ENCODE results near the gene LARP6. TPM values are rescaled to one million over a fixed set of nuclear protein-coding genes. Genes with fewer than 3 reads are reported as not detected.

The LARP6 gene
- total and polyA plus RNA-seq, 2 of the 13 experiments (the other 11 are each of a cell fraction or from before 2014, with no cell fraction given): 2.9 to 8.2 TPM

GRCh38 chr15:70801109-70801508, 52.8 kb downstream of the LARP6 start:
- WGBS (ENCODE audit: low lambda C conversion rate): 78% methylated on average over 4 of the region's 5 CpGs
- Histone ChIP-seq H3K9me3 (ENCODE audit: low read length) (no peaks in the 10 kb centered on the region), H3K4me2 (ENCODE audit: low read depth, low read length) (no peak overlapping the region), H3K4me1 (ENCODE audit: insufficient read depth, low read length) (peaks cover 31% of the 10 kb centered on the region), H3K79me2 (ENCODE audit: insufficient read depth, low read length) (no peaks in the 10 kb centered on the region), H2AFZ (ENCODE audit: low read length) (no peak overlapping the region), H3K9ac (ENCODE audit: insufficient read depth, low read depth, low read length) (no peak overlapping the region), H4K20me1 (ENCODE audit: insufficient read depth, low read length) (no peaks in the 10 kb centered on the region), H3K4me3 (replicated peaks in 1 of 3; ENCODE audit: insufficient read depth in 1 of 3, low read depth in 2 of 3, low read length in 3 of 3) (no peak overlapping the region), H3K36me3 (replicated peaks in 1 of 2; ENCODE audit: control insufficient read depth in 1 of 2, insufficient read depth in 2 of 2, low read length in 2 of 2) (no peaks in the 10 kb centered on the region), H3K27ac (ENCODE audit: extremely low read length, insufficient read depth, low read length) (no peak overlapping the region), H3K27me3 (ENCODE audit: control insufficient read depth in 1 of 2, insufficient read depth in 2 of 2, low read length in 2 of 2) (peaks cover 0 to 8% of the 10 kb centered on the region in 2 experiments; a peak in 2 of 5 replicates)
- CTCF ChIA-PET (ENCODE audit: low intra/inter-chr PET ratio, low total read pairs): no interaction called here
- POLR2A ChIA-PET: no interaction called here
- BruUV-seq (replicated peaks): no TSS peak
- ATAC-seq: no peak
- no peak for DNase-seq (ENCODE audit: low spot score)
- intact Hi-C loops (cut with micrococcal nuclease; ENCODE audit: unreplicated experiment) (no loop called here), in situ Hi-C loops (cut with HindIII; ENCODE audit: extremely low pct_ligation_motif_present, low pct_unique_long_range_greater_than_20kb) (no loop called here)
- no peak for FAIRE-seq
- TF ChIP-seq ZNF451 (CRISPR knock-in tag; IDR thresholded peaks at IDR 0.05) (no peak), SRSF1 (optimal IDR thresholded peaks at IDR 0.05; ENCODE audit: low read depth, low read length) (no peak), SIN3B (IDR thresholded peaks at IDR 0.05; ENCODE audit: low read length) (no peak), MAFG (CRISPR knock-in tag; IDR thresholded peaks at IDR 0.05) (no peak), HOXA7 (CRISPR knock-in tag; IDR thresholded peaks at IDR 0.05) (no peak), ZBTB34 (CRISPR knock-in tag; IDR thresholded peaks at IDR 0.05) (no peak), ATF1 (CRISPR knock-in tag; IDR thresholded peaks at IDR 0.05) (no peak), MBNL3 (CRISPR knock-in tag; conservative IDR thresholded peaks at IDR 0.05) (no peak), ZNF572 (CRISPR knock-in tag; IDR thresholded peaks at IDR 0.05) (no peak), RARG (CRISPR knock-in tag; IDR thresholded peaks at IDR 0.05; ENCODE audit: low read depth) (no peak), ZNF775 (CRISPR knock-in tag; IDR thresholded peaks at IDR 0.05; ENCODE audit: borderline replicate concordance) (no peak), AFF4 (CRISPR knock-in tag; IDR thresholded peaks at IDR 0.05) (no peak), MXD3 (CRISPR knock-in tag; IDR thresholded peaks at IDR 0.05) (no peak), NAIF1 (CRISPR knock-in tag; IDR thresholded peaks at IDR 0.05; ENCODE audit: borderline replicate concordance) (no peak), ZNF512 (CRISPR knock-in tag; IDR thresholded peaks at IDR 0.05) (no peak)
